Transverse colon (tissue), 4 donors: ENCODE measurements around the gene KAT6B. TPM values are rescaled to one million over a fixed set of nuclear protein-coding genes. Genes with fewer than 3 reads are reported as not detected.
"Not testable (repeated sequence)": the region's sequence is repeated elsewhere in the genome, so short reads cannot be mapped to it uniquely, and the experiment has no call there.

ENCODE experiments used
- DNase-seq: peaks from one replicate; pipeline ENCODE4 v3.0.0-alpha.2; 2019
- H3K27ac ChIP-seq, 4 donors: fragments of 200-600 bp; sonication (generic); 2 replicates each; pipeline ENCODE4 v1.5.1; 2016 to 2018; ENCODE audit warnings: inconsistent platforms in 4 of 4
- H3K27me3 ChIP-seq: fragments of 200-600 bp; sonication (generic); 2 replicates; pipeline ENCODE4 v1.5.1; 2017; ENCODE audit warnings: inconsistent platforms
- H3K36me3 ChIP-seq, 4 donors: fragments of 200-600 bp; sonication (generic); 2 replicates each; pipeline ENCODE4 v1.5.1; 2017 to 2019; ENCODE audit warnings: inconsistent platforms in 4 of 4
- H3K4me1 ChIP-seq, 4 donors: fragments of 200-600 bp; sonication (generic); 2 replicates each; pipeline ENCODE4 v1.5.1; 2017 to 2020; ENCODE audit warnings: inconsistent platforms in 4 of 4
- H3K4me3 ChIP-seq, 4 donors: fragments of 200-600 bp; sonication (generic); 1 replicate in 1 of 4; 2 replicates in 3 of 4; pipeline versions ENCODE4 v1.5.1 to v1.6.1; 2017 to 2019; ENCODE audit warnings: inconsistent platforms in 4 of 4
- H3K9me3 ChIP-seq, 2 donors: fragments of 200-600 bp; sonication (generic); 2 replicates each; pipeline ENCODE4 v1.5.1; 2017 to 2019; ENCODE audit warnings: inconsistent platforms in 2 of 2
- CTCF ChIP-seq, 5 experiments: fragments of 200-600 bp in 3 of 5; fragments of 450-650 bp in 2 of 5; sonication (generic) in 3 of 5; IDR thresholded peaks; 1 replicate in 2 of 5; 2 replicates in 3 of 5; pipeline ENCODE4 v1.5.1; 2016 to 2017; ENCODE audit warnings: antibody characterized with exemption in 5 of 5, inconsistent platforms in 3 of 5, mild to moderate bottlenecking in 2 of 5, moderate library complexity in 1 of 5
- EP300 ChIP-seq: sonication (generic); formaldehyde crosslinking; IDR thresholded peaks from one replicate; pipeline ENCODE4 v1.6.1; 2017; ENCODE audit warnings: antibody characterized with exemption, low read depth
- POLR2A ChIP-seq: fragments of 450-650 bp; IDR thresholded peaks from one replicate; pipeline ENCODE4 v1.6.1; 2016; ENCODE audit warnings: antibody characterized with exemption, mild to moderate bottlenecking, moderate library complexity
- POLR2AphosphoS5 ChIP-seq, 3 donors: sonication (generic); formaldehyde crosslinking; IDR thresholded peaks; one replicate each; pipeline ENCODE4 v1.6.1; 2016; ENCODE audit warnings: antibody characterized with exemption in 3 of 3
- WGBS, 2 donors: methylation state at CpG; one replicate each; pipeline ENCODE4 v1.1.5; 2018; ENCODE audit warnings: low coverage in 1 of 2; 5-methylcytosine and 5-hydroxymethylcytosine counted together
- in situ Hi-C, 4 donors: fragments of 200-750 bp; cut with MboI; loops; one replicate each; pipeline versions ENCODE4 v1.15.0 to v1.15.1; 2017; ENCODE audit warnings: low sequenced_read_pairs in 3 of 4, low pct_ligation_motif_present in 1 of 4, low pct_unique_long_range_greater_than_20kb in 1 of 4
- intact Hi-C: fragments of 100-400 bp; cut with DNase I; formaldehyde crosslinking; loops from one replicate; pipeline ENCODE4 v1.15.1; 2023; ENCODE audit warnings: low total_unique reads
- total RNA-seq, 4 donors: library from RNA; depleted of rRNA; stranded (reverse); fragments of >200 nt; gene quantifications; one replicate each; pipeline ENCODE4 v1.1.0, GENCODE V29; 2016

The KAT6B gene
- total RNA-seq, 4 donors from 2014 or later, result 27.3 to 67.0 (median 54.9) TPM

GRCh38 chr10:74890460-74890859, 64.1 kb downstream of the KAT6B start:
- Histone ChIP-seq H3K4me1 (no peaks in the 10 kb centered on the region), H3K27me3 (no peaks in the 10 kb centered on the region), H3K36me3 (no peaks in the 10 kb centered on the region), H3K9me3 (no peaks in the 10 kb centered on the region), H3K27ac (no peak overlapping the region), H3K4me3 (no peak overlapping the region)
- no peak for DNase-seq
- TF ChIP-seq CTCF (IDR thresholded peaks at IDR 0.05) (no peak), EP300 (no peak), POLR2AphosphoS5 (IDR thresholded peaks at IDR 0.05) (no peak), POLR2A (no peak)
- intact Hi-C loops (no loop called here), in situ Hi-C loops (no loop called here)
- WGBS, 2 donors, result 89 to 94% methylated on average over 7 of the region's 7 CpGs

GRCh38 chr10:74891053-74891452, 64.7 kb downstream of the KAT6B start:
- DNase-seq, result no peak

GRCh38 chr10:74892839-74893238, 66.4 kb downstream of the KAT6B start:
- in situ Hi-C loops (no loop called here), intact Hi-C loops (no loop called here)
- H3K36me3 ChIP-seq, result no peaks in the 10 kb centered on the region
- H3K4me1 ChIP-seq, result peaks cover 2 to 19% (median 6%) of the 10 kb centered on the region in 4 donors
- WGBS, 2 donors, result 74 to 76% methylated on average over 3 to 4 of the region's 4 CpGs
- no peak for DNase-seq
- no peaks in the 10 kb centered on the region for H3K9me3 ChIP-seq
- H3K4me3 ChIP-seq, result no peak overlapping the region
- TF ChIP-seq EP300 (no peak), CTCF (IDR thresholded peaks at IDR 0.05) (no peak), POLR2A (no peak), POLR2AphosphoS5 (IDR thresholded peaks at IDR 0.05) (no peak)
- no peaks in the 10 kb centered on the region for H3K27me3 ChIP-seq
- no peak overlapping the region for H3K27ac ChIP-seq

More at GRCh38 chr10:74891053-74891452, 64.7 kb downstream of the KAT6B start:
- in situ Hi-C loops (no loop called here), intact Hi-C loops (no loop called here)
- TF ChIP-seq POLR2AphosphoS5 (IDR thresholded peaks at IDR 0.05), result no peak
- TF ChIP-seq EP300, result no peak
- no peak for TF ChIP-seq CTCF (IDR thresholded peaks at IDR 0.05)
- no peak for TF ChIP-seq POLR2A
- Histone ChIP-seq H3K4me1 (peaks cover 0 to 1% (median 0%) of the 10 kb centered on the region in 4 donors), H3K36me3 (no peaks in the 10 kb centered on the region), H3K27ac (no peak overlapping the region), H3K27me3 (no peaks in the 10 kb centered on the region), H3K9me3 (no peaks in the 10 kb centered on the region), H3K4me3 (no peak overlapping the region)
- WGBS, 2 donors, result 50 to 63% methylated on average over 1 to 2 of the region's 2 CpGs

- WGBS, 2 donors, result 95% methylated on average over 6 of the region's 6 CpGs; no CpG with 5 or more reads in 1 of the 2 donors
- H3K4me3 ChIP-seq, DNase-seq, H3K9me3 ChIP-seq, H3K27me3 ChIP-seq, H3K27ac ChIP-seq, intact Hi-C loops, in situ Hi-C loops, H3K36me3 ChIP-seq: not testable (repeated sequence)
- H3K4me1 ChIP-seq, result peaks cover 4 to 24% (median 7%) of the 10 kb centered on the region in 4 donors
Measured at GRCh38 chr10:74893329-74893728, 66.9 kb downstream of the KAT6B start.
